ENCODE results near the gene ZBTB3. TPM values are rescaled to one million over a fixed set of nuclear protein-coding genes. Genes with fewer than 3 reads are reported as not detected.

Gene ZBTB3
- total RNA-seq, 1 experiment from 2014 or later = 12.9 TPM

DNA sequence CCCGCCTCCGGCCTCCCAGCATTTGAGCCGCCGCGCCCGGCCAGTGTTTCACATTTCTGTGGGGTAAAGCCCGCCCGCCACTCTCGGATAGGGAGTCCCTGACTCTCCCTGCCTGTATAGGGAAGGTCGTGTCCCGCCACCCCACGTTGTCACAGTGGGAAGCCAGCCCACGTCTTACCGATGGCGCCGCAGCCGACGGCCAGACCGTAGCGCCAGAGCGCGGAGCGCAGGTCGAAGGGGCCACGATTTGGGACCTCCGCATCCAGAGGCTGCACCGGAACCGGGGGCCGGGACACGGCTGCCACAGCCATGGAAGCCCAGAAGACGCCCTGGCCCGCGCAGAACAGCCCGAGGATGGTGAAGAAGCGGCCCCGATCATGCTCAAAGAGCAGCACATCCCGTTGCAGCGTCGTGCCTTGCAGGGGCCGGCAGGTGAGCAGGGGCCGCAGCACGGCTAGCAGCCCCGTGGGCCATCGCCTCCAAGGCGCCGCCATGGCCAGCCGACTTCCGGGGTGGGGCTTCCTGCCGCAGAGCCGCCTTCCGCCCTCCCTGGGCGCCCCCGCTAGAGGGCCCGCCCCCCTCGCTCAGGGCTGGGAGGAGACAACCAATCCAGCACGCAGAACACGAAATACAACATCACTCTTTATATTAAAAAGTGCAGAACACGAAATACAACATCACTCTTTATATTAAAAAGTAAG lies 37.7 kb upstream of the ZBTB3 start, which contains the start of gene TMEM223:
TSS of gene TMEM223 (minus strand) at position 506 of the 701 bp plus-strand sequence. CDS start at position 494, 12 bp downstream.
- Histone ChIP-seq H3K27ac (ENCODE audit: low read length) (peak within 1 kb of the TSS; percentile 87), H3K4me1 (ENCODE audit: control insufficient read depth, insufficient read depth, low read length) (peaks cover 29% of the 10 kb centered on the region), H3K36me3 (ENCODE audit: control insufficient read depth, insufficient read depth, low read length) (peaks cover 3% of the 10 kb centered on the region), H3K9me3 (ENCODE audit: control insufficient read depth, insufficient read depth, low read depth, low read length) (no peaks in the 10 kb centered on the region), H3K4me3 (ENCODE audit: low read depth in 2 of 2, low read length in 2 of 2) (peak within 1 kb of the TSS; percentile 86 to 87), H3K27me3 (ENCODE audit: control insufficient read depth, insufficient read depth, low read length) (no peaks in the 10 kb centered on the region)
- ATAC-seq (peak; percentile 86), DNase-seq (ENCODE audit: low read depth, low spot score) (no peak)
- ChIA-PET CTCF (no interaction called here), POLR2A (interaction anchor here (0.6 to 0.7 kb wide), 2 partner anchors 59 to 124 kb away, joined by 5 to 7 read pairs; no protein-coding TSS in a partner anchor)
- intact Hi-C loops (cut with micrococcal nuclease; ENCODE audit: unreplicated experiment) = no loop called here
- TF ChIP-seq, protein P1, sequence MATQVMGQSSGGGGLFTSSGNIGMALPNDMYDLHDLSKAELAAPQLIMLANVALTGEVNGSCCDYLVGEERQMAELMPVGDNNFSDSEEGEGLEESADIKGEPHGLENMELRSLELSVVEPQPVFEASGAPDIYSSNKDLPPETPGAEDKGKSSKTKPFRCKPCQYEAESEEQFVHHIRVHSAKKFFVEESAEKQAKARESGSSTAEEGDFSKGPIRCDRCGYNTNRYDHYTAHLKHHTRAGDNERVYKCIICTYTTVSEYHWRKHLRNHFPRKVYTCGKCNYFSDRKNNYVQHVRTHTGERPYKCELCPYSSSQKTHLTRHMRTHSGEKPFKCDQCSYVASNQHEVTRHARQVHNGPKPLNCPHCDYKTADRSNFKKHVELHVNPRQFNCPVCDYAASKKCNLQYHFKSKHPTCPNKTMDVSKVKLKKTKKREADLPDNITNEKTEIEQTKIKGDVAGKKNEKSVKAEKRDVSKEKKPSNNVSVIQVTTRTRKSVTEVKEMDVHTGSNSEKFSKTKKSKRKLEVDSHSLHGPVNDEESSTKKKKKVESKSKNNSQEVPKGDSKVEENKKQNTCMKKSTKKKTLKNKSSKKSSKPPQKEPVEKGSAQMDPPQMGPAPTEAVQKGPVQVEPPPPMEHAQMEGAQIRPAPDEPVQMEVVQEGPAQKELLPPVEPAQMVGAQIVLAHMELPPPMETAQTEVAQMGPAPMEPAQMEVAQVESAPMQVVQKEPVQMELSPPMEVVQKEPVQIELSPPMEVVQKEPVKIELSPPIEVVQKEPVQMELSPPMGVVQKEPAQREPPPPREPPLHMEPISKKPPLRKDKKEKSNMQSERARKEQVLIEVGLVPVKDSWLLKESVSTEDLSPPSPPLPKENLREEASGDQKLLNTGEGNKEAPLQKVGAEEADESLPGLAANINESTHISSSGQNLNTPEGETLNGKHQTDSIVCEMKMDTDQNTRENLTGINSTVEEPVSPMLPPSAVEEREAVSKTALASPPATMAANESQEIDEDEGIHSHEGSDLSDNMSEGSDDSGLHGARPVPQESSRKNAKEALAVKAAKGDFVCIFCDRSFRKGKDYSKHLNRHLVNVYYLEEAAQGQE (IDR thresholded peaks at IDR 0.05; ENCODE audit: insufficient read depth in 1 of 2, low read depth in 2 of 2, low read length in 1 of 2) = peak in 1 of 2 experiments; percentile 31; a peak in 1 of 4 replicates
- TF ChIP-seq POLR2AphosphoS5 (IDR thresholded peaks at IDR 0.05; ENCODE audit: low read depth, low read length) = peak; percentile 96
- TF ChIP-seq TCF7L2 (IDR thresholded peaks at IDR 0.05; ENCODE audit: low read depth, low read length) = peak; percentile 41; the same call in 1 of the 2 replicates
- TF ChIP-seq, protein P2, sequence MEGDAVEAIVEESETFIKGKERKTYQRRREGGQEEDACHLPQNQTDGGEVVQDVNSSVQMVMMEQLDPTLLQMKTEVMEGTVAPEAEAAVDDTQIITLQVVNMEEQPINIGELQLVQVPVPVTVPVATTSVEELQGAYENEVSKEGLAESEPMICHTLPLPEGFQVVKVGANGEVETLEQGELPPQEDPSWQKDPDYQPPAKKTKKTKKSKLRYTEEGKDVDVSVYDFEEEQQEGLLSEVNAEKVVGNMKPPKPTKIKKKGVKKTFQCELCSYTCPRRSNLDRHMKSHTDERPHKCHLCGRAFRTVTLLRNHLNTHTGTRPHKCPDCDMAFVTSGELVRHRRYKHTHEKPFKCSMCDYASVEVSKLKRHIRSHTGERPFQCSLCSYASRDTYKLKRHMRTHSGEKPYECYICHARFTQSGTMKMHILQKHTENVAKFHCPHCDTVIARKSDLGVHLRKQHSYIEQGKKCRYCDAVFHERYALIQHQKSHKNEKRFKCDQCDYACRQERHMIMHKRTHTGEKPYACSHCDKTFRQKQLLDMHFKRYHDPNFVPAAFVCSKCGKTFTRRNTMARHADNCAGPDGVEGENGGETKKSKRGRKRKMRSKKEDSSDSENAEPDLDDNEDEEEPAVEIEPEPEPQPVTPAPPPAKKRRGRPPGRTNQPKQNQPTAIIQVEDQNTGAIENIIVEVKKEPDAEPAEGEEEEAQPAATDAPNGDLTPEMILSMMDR (IDR thresholded peaks at IDR 0.05) = no peak
- TF ChIP-seq SIN3A (IDR thresholded peaks at IDR 0.05; ENCODE audit: borderline replicate concordance, insufficient read depth, low read depth, low read length) = 0 out of 2 replicates have a peak, but pooled peaks have one; percentile 47
- no TSS peak for BruUV-seq (replicated peaks)
- in situ Hi-C loops (cut with HindIII; ENCODE audit: low pct_unique_long_range_greater_than_20kb, low sequenced_read_pairs) = no loop called here

DNA sequence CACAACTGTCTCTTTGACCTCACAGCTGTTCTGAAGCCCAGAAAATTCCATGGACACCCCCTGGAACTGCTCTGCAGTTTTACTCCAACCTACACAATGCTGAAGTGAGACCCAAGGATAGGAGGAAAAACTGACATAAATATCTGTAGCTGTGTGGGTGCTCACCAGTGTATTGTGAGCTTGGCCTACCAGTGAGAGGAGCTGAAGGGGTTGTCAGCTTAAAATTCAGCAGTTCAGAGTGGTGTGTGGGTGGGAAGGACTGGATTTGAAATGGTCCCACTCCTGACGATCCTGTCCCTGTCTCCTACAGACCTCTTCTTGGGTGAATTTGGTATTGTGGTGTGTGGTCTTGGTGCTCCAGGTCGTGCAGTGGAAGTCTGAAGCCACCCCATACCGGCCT lies 35.6 kb upstream of the ZBTB3 start:
- H3K4me1 ChIP-seq (ENCODE audit: control insufficient read depth, insufficient read depth, low read length) = peaks cover 36% of the 10 kb centered on the region
- ChIA-PET CTCF (interaction anchor here (0.5 to 0.6 kb wide), 2 partner anchors 60 to 67 kb away, joined by 4 to 11 read pairs; no protein-coding TSS in a partner anchor), POLR2A (interaction anchor here (1.6 kb wide), 1 partner anchor 52 kb away, joined by 4 read pairs; no protein-coding TSS in a partner anchor)
- no peak for ATAC-seq
- in situ Hi-C loops (cut with HindIII; ENCODE audit: low pct_unique_long_range_greater_than_20kb, low sequenced_read_pairs) = no loop called here
- no peak for TF ChIP-seq POLR2AphosphoS5 (IDR thresholded peaks at IDR 0.05; ENCODE audit: low read depth, low read length)
- H3K4me3 ChIP-seq (ENCODE audit: low read depth in 2 of 2, low read length in 2 of 2) = peak overlapping the region in 1 of 2 experiments; percentile 87; a peak in 1 of 4 replicates
- DNase-seq (ENCODE audit: low read depth, low spot score) = no peak
- peak overlapping the region; percentile 87 for H3K27ac ChIP-seq (ENCODE audit: low read length)
- peaks cover 7% of the 10 kb centered on the region for H3K36me3 ChIP-seq (ENCODE audit: control insufficient read depth, insufficient read depth, low read length)
- no peaks in the 10 kb centered on the region for H3K27me3 ChIP-seq (ENCODE audit: control insufficient read depth, insufficient read depth, low read length)
- intact Hi-C loops (cut with micrococcal nuclease; ENCODE audit: unreplicated experiment) = no loop called here
- BruUV-seq (replicated peaks) = TSS peak; percentile 61
- H3K9me3 ChIP-seq (ENCODE audit: control insufficient read depth, insufficient read depth, low read depth, low read length) = no peaks in the 10 kb centered on the region
